Measurements from ENCODE around the gene IQSEC1.
A peak's percentile ranks its signal among the peaks of the same experiment; 100 is the strongest.

The IQSEC1 gene

DNA sequence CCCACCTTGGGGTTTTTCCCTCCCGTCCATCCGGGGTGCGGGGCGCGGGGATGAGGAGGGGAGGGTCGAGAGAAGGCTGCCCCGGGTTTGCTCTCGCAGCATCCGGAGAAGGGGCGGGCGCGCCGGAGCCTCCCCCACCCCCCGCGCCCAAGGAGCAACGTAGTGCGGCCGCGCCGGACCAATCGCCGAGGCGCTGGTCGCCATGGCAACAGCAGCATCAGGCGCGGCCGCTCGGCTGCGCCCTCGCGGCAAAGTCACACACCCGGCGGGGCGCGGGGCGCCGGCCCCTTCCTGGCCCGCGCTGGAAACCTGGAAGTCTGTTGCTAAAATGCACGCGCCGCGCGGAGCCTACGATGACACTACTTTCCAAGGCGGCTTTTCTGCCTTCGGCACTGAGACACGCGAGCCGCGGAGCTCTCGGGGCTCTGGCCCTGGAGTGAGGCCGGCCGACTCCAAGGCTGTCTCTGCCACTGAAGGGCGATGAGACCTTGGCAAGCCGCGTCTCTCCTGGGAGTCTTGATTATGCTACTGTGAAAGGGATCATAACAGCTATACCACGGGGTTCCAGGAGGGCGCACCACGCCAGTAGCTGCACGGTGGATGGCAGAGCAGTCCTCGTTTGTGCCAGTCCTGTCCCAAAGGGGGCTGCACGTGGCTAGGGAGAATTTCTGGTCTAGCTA is at the start of gene IQSEC1:
TSS of gene IQSEC1 (minus strand) at position 104 of the 680 bp plus-strand sequence. CDS start 415 bp downstream, outside the sequence.
- peak; percentile 85 for DNase-seq

DNA sequence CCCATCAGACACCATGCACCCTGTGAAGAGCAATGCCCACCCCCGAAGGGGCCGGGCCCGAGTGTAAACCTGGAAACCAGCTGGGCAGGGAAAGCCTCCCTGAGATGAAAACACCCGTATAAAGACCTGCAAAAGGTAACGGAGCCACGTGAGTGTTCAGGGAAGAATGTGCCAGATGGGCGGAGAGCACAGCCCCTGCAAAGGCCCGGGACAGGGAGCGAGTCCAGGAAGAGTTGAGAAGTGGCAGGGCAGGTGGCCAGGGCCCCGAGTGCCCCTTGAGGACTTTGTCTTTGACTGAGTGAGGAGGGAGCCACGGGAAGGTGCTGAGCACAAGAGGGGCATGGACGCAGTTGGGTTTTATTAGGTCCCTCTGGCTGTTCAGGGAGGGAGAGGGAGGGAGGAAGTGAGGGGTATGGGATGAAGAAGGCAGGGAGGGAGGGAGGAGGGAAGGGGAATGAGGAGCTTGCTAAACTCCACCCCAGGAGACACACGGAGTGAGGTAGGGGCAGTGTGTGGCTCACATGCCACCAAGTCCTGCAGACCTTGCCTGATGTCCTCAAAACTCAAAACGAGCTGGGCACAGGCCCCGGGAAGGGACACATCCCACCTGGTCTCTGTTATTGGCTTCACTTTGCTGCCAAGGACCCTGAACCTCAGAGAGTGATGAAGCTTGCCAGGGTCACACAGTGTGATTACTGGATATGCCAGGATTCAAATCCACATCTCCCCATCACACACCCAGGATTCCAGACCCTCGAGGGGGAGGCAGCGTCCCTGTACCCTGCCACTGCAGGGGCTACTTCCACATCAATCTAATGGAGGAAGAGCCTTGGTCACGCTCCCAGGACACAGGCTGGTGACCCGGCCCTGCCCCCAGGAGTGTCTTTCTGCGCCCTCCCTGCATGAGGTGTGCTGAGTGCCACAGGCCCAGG is 49.1 kb upstream of the IQSEC1 start:
- DNase-seq = no peak

DNA sequence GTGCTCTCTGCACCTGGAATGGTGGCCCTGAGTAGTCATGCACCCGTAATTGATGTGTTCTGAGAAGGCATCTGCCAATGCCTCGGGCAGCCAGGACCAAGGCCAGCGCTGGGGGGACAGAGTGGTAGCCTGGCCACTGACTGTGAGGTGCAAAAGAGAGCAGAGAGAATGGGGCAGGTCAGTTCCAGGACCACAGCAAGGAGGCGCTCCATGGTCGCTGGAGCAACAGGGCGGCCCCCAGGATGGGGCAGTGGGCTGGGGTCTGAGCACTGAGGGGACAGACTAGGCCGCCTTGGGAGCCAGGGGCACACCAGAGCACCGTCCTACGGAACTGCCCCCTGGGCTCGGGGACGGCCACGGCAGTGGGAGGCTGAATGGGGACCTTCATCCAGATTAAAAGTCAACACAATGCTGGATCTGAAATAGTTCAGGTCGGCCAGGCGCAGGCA is 48.3 kb upstream of the IQSEC1 start:
- no peak for DNase-seq

DNA sequence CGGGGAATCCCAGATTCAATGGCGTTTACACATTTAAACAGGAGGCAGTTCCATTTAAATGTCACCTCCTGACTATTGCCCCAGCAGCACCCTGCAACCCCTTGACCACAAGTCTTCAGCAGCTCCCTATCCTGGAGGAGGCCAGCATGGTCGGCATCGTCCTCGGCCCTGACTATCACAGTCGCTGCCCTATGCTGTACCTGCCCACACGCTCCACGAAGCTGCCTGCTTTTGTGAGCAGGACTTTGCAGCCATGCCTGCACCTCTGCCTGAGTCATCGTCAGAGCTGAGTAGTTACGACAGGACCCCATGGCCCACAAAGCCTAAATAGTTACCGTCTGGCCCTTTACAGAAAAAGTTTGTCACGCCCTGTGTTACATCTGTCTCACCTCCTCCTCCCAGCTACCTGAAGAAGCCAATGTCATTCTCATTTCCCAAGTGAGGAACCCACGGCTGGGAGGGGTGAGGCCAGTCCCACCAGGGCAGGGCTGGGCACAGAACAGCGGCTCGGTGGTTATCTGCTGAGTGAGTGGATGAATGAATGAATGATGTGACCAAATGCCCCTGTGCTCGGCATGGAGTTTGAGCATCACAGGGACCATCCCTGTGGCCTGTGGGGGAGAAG is 47.8 kb upstream of the IQSEC1 start:
- DNase-seq = no peak

DNA sequence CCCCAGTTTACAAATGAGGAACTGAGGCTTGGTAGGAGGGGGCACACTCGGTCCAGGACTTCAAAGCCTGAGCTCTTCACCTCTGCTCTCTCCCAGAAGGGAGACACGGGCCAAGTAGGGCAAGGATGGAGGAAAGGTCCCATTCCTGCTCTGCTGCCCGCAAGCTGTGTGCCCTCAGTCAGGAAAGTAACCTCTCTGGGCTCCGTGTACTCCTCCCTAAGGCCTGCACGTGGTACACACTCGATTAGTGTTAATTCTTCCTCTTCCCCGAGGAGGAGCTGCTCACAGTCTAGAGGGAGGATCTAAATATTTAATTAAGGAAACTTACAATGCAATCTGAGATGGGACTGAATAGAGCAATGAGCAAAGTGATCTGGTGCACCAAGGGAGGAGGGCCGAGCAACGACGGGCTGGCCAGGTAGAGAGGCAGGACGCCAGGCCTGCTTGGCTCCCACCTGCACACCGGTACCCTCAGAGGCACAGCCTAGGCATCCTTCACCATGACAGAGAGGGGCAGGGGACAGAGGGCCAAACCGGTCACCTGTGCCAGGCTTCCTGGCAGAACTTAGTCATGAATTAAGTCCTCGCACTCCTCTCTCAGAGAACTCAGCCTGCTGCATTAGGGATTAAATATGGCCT is 47.2 kb upstream of the IQSEC1 start:
- DNase-seq = no peak

DNA sequence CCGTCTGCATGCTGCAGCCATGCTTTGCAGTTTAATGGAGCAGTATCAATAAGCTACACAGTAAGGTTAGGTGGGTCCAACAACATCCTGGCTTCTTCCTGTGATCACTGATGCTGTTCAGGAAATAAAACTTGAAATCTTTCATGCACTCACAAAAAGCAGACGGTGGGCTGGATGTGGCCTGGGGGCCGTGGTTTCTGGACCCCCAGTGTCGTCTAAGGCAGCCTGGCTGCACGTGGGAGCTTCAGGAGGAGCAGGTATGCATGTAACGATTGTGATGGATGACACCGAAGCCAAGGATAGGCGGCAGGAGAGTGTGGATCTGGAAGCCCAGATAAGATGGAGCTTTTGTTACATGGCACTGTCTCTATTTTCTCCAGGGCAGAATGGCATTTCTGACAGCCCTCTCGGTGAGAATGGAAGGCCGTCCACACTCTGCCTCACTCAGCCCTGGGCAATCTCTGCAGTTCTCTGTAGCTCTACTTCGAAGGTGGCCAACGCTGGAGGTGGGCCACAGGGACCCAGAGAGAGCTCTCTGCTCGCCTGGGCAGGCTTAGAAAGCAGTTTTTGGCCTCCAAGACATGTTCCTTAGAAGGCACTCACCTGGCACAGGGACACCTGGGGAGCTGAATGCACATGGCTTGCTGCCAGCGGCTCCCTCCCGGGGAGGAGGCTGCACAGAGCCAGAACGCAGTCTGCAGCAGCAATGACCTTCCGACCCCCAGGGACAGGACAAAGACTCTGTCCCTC is 46.4 kb upstream of the IQSEC1 start:
- no peak for DNase-seq

DNA sequence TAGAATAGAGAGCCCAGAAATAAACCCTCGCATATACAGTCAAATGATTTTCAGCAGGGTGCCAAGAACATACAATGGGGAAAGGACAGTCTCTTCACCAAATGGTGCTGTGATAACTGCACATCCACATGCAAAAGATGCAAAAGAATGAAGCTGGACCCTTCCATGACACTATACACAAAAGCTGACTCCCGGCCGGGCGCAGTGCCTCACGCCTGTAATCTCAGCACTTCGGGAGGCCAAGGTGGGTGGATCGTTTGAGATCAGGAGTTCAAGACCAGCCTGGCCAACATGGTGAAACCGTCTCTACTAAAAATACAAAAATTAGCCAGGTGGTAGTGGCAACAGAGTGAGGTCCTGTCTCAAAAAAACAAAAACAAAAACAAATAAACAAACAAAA is 43.2 kb upstream of the IQSEC1 start:
- DNase-seq = no peak

DNA sequence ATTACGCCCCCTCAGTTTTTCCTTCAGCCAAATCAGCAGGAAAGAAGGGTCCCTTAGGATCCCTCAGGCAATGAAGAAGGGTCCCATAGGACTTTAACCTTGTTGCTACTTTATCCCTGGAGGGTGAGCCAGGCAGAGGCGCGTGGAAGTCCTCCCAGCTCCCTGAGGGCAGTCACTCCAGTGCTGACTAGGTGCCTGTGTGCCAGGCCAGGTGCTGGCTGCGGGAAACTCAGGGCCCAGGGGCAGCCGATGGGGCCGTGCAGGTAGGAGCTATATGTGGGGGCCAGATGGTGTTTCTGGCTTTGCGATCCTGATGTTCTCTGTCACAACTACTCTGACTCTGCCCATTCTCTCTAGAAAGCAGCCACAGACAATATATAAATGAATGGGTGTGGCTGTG is 42.8 kb upstream of the IQSEC1 start:
- no peak for DNase-seq

DNA sequence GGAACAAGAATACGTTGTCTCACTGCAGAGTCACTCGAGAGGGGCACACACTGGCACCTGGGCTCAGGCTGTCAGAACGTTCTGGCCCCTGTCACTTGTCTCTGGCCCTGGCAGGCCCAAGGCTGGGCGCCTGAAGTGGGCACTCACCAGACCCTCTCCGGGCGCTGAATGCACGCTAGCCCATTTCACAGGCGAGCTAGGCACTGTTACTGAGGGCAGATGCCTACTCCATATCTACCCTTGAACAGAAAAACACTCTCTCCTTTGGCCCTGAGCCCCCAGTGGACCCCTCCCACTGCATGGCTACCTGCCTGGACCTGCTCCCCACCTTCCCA is 42.3 kb upstream of the IQSEC1 start:
- no peak for DNase-seq

DNA sequence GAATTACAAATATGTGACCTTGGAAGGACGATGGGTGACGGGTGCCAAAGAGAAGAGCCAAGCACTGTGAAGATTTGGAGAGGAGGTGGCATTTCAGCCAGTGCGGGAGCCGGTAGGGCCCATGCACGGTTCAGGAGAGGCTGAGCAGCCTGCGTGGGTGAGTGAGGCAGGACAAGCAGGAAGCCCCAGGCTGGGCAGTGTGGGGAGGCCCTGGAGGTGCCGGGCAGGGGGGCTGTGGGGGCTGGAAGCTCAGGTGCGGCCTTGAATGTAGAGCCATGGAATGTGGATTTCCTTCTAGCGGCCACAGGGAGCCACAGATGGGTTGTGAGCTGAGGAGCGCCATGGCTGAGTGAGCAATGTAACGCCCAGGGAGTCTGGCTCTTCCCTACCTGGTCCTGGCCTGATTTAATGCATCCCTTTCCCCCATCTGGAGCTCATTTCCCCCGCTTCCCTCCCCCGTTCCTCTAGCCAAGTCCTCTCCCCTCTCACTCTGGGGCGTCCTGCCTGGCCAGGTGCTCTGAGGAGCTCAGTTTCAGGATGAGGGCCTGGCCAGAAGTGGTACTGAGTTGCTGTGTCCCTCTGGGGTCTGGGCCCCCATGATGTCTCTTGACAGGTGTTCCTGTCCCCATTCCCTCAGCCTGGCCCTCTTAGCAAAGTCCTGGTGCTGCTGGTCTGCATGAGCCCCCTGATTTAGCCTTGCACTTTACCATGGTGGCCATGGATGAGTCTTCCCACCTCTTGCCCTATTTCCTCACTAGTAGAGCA is 41.8 kb upstream of the IQSEC1 start:
- no peak for DNase-seq

DNA sequence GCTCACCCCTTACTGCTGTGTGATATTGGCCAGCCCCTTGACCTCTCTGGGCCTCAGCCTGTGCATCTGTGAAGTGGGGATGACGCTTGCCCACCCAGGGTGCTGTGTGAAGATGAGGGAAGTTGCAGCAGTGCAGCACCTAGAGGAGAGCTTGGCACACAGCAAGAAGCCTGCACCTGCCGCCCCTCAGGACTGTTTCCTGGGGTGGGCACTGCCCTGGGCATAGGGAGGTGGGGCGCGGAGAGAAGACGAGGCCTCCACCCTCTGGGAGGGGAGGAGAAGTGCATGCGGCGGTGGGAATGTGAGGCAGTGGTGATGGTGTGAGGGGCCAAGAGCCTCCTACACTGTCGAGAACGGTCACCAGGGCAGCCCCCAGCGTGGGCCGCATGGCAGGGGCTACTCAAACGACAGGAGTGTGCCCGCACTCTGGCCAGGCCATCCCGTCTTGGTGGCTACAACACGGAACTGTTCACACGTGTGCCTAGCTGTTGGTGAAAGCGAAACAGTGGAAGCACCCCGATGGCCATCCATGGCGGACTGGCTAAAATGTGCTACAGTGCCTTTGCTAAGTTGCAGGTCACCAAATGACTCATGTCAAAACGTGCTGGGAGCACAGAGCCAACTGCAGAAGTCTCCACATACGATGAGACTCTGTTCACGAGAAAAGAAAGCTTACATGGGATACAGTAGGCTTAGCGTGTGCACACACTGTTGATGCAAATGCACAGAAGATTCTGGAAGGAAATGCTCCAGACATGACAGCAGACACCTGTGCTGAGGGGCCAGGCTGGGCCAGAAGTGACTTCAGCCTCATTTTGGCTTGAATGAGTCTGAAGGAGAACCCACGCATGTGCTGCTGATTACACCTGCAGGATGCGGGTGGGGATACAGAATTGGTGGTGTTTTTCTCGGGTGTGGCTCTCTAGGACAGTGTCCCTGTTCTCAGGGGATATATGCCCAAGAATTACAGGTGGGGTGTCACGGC is 40.4 kb upstream of the IQSEC1 start:
- DNase-seq = no peak

DNA sequence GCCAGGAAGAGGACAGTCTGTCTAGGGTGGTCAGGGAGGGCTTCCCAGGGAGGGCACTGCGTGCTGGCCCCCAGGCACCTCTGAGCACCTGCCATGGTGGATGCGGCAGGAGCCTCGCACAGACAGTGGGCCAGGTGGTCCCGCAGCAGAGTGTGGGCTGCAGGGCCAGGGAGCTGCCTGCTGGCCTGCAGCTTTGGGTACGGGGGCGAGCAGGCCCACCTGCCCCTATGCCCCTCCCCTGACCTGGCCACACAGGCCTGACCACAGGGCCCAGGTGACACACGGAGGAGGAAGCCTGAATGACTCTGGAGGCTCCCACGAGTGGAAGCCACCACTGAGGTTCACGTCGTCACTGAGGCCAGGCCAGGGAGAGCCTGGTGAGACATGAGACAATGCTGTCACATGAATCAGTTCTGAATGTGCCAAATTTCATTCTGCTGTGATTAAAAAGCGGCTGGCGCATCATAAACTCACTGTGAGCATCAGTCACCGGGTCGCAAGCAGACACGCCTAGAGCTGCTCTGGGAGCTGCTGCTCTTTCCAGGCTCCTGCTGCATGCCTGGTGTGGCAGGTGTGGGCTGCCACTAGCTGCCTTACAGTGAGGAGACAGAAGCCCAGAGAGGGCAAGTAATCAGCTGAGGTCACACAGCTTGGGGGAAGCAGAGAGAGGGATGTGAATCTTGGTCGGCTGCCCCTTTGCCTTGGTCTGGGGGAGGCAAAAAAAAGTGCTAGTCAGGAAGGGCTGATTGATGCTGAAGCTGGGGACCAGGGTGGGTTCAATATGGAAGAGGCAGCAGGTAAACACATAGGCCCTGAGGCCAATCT is 39.5 kb upstream of the IQSEC1 start:
- DNase-seq = no peak

DNA sequence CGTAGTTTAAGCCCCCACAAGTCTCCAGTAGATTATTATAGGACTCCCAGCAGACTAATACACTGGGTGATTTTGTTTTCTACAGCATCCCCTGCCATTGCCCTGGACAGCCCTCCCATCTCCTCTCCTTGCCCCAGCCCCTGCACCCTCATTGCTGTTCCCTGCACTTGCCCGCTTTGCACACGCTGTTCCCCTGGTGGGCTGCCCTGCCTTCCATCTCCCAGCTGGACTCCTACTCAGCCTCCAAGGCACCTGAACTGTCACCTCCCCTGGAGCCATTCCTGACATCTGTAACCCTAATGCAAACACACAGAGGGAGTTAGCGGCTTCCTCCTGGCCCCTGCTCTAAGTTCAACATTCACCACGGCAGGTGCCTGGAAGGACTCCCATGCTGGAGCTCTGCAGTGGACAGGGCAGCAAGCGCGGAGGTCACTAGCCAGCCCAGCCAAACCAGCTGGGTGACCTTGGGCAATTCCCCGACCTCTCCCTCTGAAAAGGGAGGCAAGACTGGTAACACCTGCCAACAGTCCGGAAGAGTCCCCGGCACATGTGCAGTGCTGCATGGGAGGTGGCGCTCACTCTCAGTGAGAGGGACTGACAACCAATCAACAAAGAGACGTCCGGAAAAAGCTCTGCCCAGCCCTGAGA is 38.8 kb upstream of the IQSEC1 start:
- DNase-seq = no peak

DNA sequence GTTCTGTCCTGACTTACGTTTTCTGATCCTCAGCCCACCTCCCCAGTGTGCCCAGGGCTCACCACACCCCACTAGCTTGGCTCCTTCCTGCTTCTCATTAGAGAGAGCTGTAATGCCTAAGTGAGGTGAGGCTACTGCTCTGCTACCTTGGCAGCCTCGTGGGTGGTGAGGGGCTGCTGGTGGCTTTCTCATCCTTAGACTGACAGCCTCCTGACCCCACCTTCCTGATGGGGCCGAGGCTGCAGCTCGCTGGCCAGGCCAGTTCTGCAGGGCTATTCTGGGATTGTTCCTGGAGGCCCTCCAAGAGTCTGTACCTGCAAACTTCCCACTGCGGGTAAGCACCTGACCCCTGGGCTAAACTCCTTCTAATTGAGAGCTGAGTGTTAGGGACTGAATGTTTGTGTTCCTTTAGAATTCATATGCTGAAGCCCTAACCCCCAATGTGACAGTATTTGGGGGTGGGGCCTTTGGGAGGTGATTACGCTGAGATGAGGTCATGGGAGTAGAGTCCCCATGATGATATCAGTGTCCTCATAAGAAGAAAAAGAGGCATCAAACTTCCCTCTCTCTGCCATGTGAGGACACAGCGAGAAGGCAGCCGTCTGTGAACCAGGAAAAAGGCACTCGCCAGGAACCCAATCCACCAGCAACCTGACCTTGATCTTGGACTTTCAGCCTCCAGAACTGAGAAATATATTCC is 38.1 kb upstream of the IQSEC1 start:
- DNase-seq = no peak

DNA sequence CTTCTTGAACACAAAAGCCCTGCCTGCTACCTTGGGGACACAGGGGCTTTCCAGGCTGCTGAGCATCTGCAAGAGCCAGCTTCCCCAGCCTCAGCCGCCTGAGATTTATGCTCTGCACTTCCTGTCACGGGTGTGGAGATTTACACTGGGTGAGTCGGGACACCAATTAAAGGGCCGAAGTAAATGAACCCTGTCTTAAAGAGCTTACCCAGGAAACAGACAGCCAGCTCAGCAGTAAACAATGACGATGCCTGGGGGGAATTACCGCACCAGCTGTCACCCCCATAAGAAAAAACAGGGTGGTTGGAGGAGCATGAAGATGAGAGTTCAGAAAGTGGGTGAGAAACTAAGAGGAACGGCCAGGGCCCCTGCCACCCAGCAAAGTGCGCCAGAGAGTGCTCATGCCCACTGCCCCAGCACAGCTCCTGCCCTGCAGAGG is 37.5 kb upstream of the IQSEC1 start:
- DNase-seq = no peak

DNA sequence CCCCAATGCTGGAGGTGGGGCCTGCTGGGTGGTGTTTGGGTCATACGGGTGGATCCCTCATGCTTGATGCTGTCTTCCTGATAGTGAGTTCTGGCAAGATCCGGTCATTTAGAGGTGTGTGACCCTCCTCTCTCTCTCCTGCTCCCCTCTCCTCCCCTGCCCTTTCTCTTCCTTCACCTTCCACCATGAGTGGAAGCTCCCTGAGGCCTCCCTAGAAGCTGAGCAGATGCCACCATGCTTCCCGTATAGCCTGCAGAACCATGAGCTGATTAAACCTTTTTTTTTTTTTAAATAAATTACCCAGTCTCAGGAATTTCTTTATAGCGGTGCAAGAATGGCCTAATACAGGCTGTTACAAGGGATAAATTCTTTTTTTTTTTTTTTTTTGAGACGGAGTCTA is 36.3 kb upstream of the IQSEC1 start:
- DNase-seq = no peak

DNA sequence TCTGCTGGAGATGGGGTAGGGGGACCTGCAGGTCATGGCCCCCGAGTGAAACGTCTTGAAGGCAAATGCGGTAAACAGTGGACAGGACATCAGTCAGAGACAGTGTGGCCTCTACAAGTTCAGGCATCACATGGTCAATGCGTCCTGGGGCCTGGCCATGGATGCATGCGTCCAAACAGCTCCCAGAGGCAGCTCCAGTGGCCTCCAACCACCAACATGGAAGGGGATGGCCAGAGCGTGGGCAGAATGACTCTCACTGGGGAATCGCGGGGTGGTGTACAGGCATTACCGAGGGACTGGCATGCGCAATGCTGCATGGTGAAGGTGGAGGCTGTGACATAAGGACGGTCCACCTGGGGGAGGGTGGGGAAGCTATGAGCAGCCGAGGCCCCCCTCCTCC is 35.6 kb upstream of the IQSEC1 start:
- DNase-seq = no peak

DNA sequence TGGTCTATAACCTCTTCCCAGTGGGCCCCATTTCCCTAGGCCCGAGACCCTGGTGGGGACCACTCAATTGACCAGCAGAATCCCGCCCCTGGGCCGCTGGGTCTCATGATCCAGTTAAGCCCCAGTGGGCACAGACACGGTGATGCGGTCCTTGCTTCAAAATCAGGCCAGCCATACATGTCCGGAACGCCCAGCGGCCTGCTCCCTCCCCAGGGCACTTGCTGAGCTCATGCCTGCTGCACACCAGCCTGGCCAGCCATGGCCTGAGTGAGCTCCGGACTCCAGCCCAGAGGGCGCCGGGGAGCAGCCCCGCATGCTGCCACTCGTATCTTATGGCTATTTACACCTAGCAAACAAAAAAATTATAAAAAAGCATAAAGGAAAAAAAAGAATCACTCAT is 34.4 kb upstream of the IQSEC1 start:
- DNase-seq = no peak
